OCI-LY3 (cell line): ENCODE measurements around the gene DOHH.

Experiments used
- CTCF ChIP-seq: fragments of 200-600, 300-600 bp; sonication (generic); IDR thresholded peaks from 2 replicates; pipeline ENCODE4 v1.5.1; 2014; ENCODE audit warnings: antibody characterized with exemption, low read length, low read depth
- EZH2phosphoT487 ChIP-seq: fragments of 200-600 bp; shearing (Covaris generic); IDR thresholded peaks from 2 replicates; pipeline ENCODE4 v1.6.1; 2018; ENCODE audit warnings: antibody characterized with exemption, mixed run types, low read depth

- TF ChIP-seq CTCF (no peak), EZH2phosphoT487 (no peak)
Measured at GRCh38 chr19:3506384-3507340, 6.2 kb upstream of the DOHH start.
